GM19324 (cell line): ENCODE measurements around the gene CEP290.
"Not testable (repeated sequence)": the region's sequence is repeated elsewhere in the genome, so short reads cannot be mapped to it uniquely, and the experiment has no call there.

Source experiments
- ATAC-seq: cut with Tn5 transposase; IDR thresholded peaks from one replicate; pipeline ENCODE4 v1.9.1; 2021; ENCODE audit warnings: mild to moderate bottlenecking, moderate library complexity; ENCODE audit not compliant: unreplicated experiment, low FRiP score

CEP290 gene

GRCh38 chr12:88052686-88053085 lies 89.2 kb downstream of the CEP290 start:
- ATAC-seq, result no peak

GRCh38 chr12:88044035-88044434 lies 97.9 kb downstream of the CEP290 start:
- no peak for ATAC-seq

- no peak for ATAC-seq
Measured at GRCh38 chr12:88037770-88038169, 104.1 kb downstream of the CEP290 start.

GRCh38 chr12:88036353-88036965 lies 105.4 kb downstream of the CEP290 start:
- ATAC-seq, result no peak

- ATAC-seq, result peak; percentile 17
Measured at GRCh38 chr12:88035907-88036289, 106.0 kb downstream of the CEP290 start.

GRCh38 chr12:88035271-88035906 lies 106.5 kb downstream of the CEP290 start:
- peak; percentile 100 for ATAC-seq

- not testable (repeated sequence) for ATAC-seq
Measured at GRCh38 chr12:88031161-88031560, 110.7 kb downstream of the CEP290 start.

GRCh38 chr12:88029093-88029665 lies 112.7 kb downstream of the CEP290 start, which contains the start of gene C12orf50:
TSS of gene C12orf50 (minus strand) at chr12:88029401. CDS start at chr12:88026962, 2,439 bp downstream.
- no peak for ATAC-seq

- no peak for ATAC-seq
Measured at GRCh38 chr12:88026196-88026595, 115.7 kb downstream of the CEP290 start.

GRCh38 chr12:88017964-88018363 lies 123.9 kb downstream of the CEP290 start:
- no peak for ATAC-seq

- no peak for ATAC-seq
Measured at GRCh38 chr12:88015825-88016224, 126.1 kb downstream of the CEP290 start.

- no peak for ATAC-seq
Measured at GRCh38 chr12:88011755-88012154, 130.1 kb downstream of the CEP290 start.

GRCh38 chr12:88006351-88006750 lies 135.5 kb downstream of the CEP290 start:
- no peak for ATAC-seq

GRCh38 chr12:88001327-88001726 lies 140.6 kb downstream of the CEP290 start:
- no peak for ATAC-seq
